NB4 (cell line): Measurements from ENCODE around the gene MICAL3.
"Not testable (repeated sequence)": the region's sequence is repeated elsewhere in the genome, so short reads cannot be mapped to it uniquely, and the experiment has no call there.

Source experiments
- DNase-seq: peaks from one replicate; pipeline ENCODE4 v3.0.0; 2010; ENCODE audit warnings: low read depth
- H3K4me3 ChIP-seq: one replicate; pipeline ENCODE4 v1.5.1; 2011; ENCODE audit warnings: mild to moderate bottlenecking, low read depth, low read length, moderate library complexity
- CTCF ChIP-seq: IDR thresholded peaks from one replicate; pipeline ENCODE4 v1.5.1; 2012; ENCODE audit warnings: low read depth, low read length
- MAX ChIP-seq: IDR thresholded peaks from 2 replicates; pipeline ENCODE4 v1.6.1; 2011; ENCODE audit warnings: low read depth, low read length
- MYC ChIP-seq: IDR thresholded peaks from 2 replicates; pipeline ENCODE4 v1.6.1; 2011; ENCODE audit warnings: low read depth, low read length
- POLR2A ChIP-seq: IDR thresholded peaks from 2 replicates; pipeline ENCODE4 v1.6.1; 2011; ENCODE audit warnings: mild to moderate bottlenecking; ENCODE audit not compliant: insufficient read length; ENCODE audit errors: extremely low read depth

Gene MICAL3

GRCh38 chr22:18033204-18033998 is 9.0 kb upstream of the MICAL3 start:
- H3K4me3 ChIP-seq = no peak overlapping the region
- TF ChIP-seq MAX (no peak), POLR2A (no peak), MYC (no peak), CTCF (no peak)

GRCh38 chr22:18032455-18033101 is 8.2 kb upstream of the MICAL3 start:
- no peak overlapping the region for H3K4me3 ChIP-seq
- TF ChIP-seq MAX (no peak), CTCF (no peak), POLR2A (no peak), MYC (no peak)
- DNase-seq = no peak

More at GRCh38 chr22:18033204-18033998, 9.0 kb upstream of the MICAL3 start:
- DNase-seq = no peak

GRCh38 chr22:18031695-18032454 is 7.5 kb upstream of the MICAL3 start:
- DNase-seq = no peak
- TF ChIP-seq MYC (no peak), POLR2A (no peak), CTCF (no peak), MAX (no peak)
- H3K4me3 ChIP-seq = no peak overlapping the region

- H3K4me3 ChIP-seq = no peak overlapping the region
- TF ChIP-seq CTCF = no peak
- no peak for TF ChIP-seq MAX
- no peak for TF ChIP-seq MYC
- TF ChIP-seq POLR2A = no peak
- no peak for DNase-seq
Measured at GRCh38 chr22:18029686-18030267, 5.4 kb upstream of the MICAL3 start.

GRCh38 chr22:18028817-18029527 is 4.6 kb upstream of the MICAL3 start:
- no peak overlapping the region for H3K4me3 ChIP-seq
- TF ChIP-seq CTCF = no peak
- TF ChIP-seq POLR2A = no peak
- TF ChIP-seq MAX = no peak
- no peak for TF ChIP-seq MYC
- DNase-seq = no peak

- not testable (repeated sequence) for DNase-seq, H3K4me3 ChIP-seq
Measured at GRCh38 chr22:18025898-18026297, 1.5 kb upstream of the MICAL3 start.
